ENCODE results near the gene RRAGD. TPM values are rescaled to one million over a fixed set of nuclear protein-coding genes. Genes with fewer than 3 reads are reported as not detected.
A peak's percentile ranks its signal among the peaks of the same experiment; 100 is the strongest.

The RRAGD gene
- total RNA-seq, 1 donor from 2014 or later = 62.9 TPM

DNA sequence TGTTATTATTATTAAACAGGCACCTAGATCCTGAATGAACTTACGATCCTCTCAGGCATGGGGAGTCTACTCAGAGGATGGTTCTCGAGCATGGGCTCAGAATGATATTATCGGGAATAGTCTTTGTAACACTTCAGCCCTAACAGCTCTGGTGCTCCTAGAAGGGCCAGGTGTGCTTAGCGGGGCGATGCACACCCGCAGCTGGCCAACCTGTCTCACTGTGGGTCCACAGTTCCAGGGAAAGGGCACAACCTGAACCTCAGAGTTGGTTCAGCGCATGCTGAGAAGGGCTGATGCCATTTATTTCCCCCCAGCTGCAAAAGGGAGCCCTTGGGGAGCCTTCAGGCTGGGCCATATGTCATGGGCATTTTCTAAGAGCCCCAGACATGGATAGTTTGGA lies 26.2 kb downstream of the RRAGD start:
- intact Hi-C loops (cut with DNase I) = no loop called here
- Histone ChIP-seq H3K27ac (no peak overlapping the region), H3K4me3 (no peak overlapping the region), H3K27me3 (ENCODE audit: low read depth) (no peaks in the 10 kb centered on the region), H3K36me3 (no peaks in the 10 kb centered on the region), H3K4me1 (no peaks in the 10 kb centered on the region), H3K9me3 (no peaks in the 10 kb centered on the region)
- no peak for DNase-seq
- TF ChIP-seq, protein P1, sequence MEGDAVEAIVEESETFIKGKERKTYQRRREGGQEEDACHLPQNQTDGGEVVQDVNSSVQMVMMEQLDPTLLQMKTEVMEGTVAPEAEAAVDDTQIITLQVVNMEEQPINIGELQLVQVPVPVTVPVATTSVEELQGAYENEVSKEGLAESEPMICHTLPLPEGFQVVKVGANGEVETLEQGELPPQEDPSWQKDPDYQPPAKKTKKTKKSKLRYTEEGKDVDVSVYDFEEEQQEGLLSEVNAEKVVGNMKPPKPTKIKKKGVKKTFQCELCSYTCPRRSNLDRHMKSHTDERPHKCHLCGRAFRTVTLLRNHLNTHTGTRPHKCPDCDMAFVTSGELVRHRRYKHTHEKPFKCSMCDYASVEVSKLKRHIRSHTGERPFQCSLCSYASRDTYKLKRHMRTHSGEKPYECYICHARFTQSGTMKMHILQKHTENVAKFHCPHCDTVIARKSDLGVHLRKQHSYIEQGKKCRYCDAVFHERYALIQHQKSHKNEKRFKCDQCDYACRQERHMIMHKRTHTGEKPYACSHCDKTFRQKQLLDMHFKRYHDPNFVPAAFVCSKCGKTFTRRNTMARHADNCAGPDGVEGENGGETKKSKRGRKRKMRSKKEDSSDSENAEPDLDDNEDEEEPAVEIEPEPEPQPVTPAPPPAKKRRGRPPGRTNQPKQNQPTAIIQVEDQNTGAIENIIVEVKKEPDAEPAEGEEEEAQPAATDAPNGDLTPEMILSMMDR (IDR thresholded peaks at IDR 0.05) = no peak
- no peak for ATAC-seq

DNA sequence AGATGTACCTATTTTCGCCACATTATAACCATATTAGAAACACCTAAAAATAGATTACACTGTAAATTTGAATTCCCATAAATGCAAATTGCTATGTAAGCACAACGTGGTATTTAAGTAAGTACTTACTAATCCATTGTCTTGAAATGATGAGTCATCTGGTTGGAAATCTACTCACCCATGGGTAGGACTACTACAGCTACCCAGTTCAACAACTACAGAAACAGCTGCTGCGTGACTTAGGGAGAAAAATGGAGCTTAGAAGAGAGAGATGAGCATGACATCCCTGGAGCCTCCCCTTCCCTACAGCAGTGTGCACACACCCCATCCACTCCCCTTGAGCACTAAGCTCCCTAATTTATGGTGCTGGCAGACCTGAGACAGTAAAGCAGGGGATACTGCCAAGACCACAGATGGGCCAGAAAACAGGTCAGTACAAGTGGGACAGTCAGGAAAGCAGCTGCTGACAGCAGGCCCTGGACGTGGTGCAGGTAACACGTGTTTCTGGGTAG lies 26.9 kb downstream of the RRAGD start:
- ATAC-seq (no peak), DNase-seq (no peak)
- H3K27ac ChIP-seq = no peak overlapping the region
- intact Hi-C loops (cut with DNase I) = no loop called here
- TF ChIP-seq, protein P1 (IDR thresholded peaks at IDR 0.05) = no peak
- no peak overlapping the region for H3K4me3 ChIP-seq
- no peaks in the 10 kb centered on the region for H3K9me3 ChIP-seq
- H3K27me3 ChIP-seq (ENCODE audit: low read depth) = no peaks in the 10 kb centered on the region
- H3K36me3 ChIP-seq = no peaks in the 10 kb centered on the region
- no peaks in the 10 kb centered on the region for H3K4me1 ChIP-seq

DNA sequence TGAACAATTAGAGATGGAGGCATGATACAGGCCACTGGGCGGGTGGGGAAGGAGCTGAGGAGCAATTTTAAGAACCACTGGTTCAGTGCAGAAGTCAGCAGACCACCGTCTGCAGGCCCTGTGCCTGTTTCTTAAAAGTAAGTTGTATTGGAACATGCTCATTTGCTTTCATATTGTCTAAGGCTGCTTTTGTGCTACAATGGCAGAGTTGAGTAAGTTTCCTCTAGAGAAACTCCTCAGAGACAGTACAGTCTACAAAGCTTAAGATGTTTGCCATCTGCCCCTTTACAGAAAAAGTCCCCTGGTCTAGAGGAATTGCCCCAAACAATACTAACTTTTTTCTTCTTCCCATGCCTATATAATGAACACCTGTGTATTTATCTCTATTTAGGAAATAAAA lies 31.0 kb downstream of the RRAGD start:
- TF ChIP-seq, protein P1 (IDR thresholded peaks at IDR 0.05) = no peak
- ATAC-seq (no peak), DNase-seq (no peak)
- no peaks in the 10 kb centered on the region for H3K9me3 ChIP-seq
- H3K4me1 ChIP-seq = no peaks in the 10 kb centered on the region
- no peaks in the 10 kb centered on the region for H3K27me3 ChIP-seq (ENCODE audit: low read depth)
- H3K36me3 ChIP-seq = peaks cover 5% of the 10 kb centered on the region
- intact Hi-C loops (cut with DNase I) = no loop called here
- H3K4me3 ChIP-seq = no peak overlapping the region
- H3K27ac ChIP-seq = no peak overlapping the region

DNA sequence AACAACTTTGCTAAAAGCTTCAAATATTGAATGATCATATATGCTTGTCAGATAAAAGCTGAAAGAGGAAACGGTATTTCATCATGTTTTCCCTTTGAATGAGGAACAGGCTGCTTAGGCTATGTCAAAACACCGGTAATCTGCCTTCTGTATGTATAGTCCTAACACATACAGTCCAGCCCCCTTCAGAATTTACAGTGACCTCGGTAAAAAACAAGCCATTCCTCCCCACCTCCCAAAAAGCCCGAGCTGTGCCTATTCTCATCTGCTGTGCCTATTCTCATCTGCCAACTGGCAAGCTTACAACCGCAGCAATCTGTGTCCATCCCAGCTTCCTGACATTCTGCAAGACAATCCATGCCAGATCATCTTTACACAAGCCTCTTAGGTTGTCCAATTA lies 32.8 kb downstream of the RRAGD start:
- Histone ChIP-seq H3K36me3 (peaks cover 5% of the 10 kb centered on the region), H3K27ac (no peak overlapping the region), H3K27me3 (ENCODE audit: low read depth) (no peaks in the 10 kb centered on the region), H3K4me1 (peaks cover 4% of the 10 kb centered on the region), H3K4me3 (no peak overlapping the region), H3K9me3 (no peaks in the 10 kb centered on the region)
- TF ChIP-seq, protein P1 (IDR thresholded peaks at IDR 0.05) = no peak
- peak in 1 of 2 donors; percentile 40 for ATAC-seq
- no peak for DNase-seq
- intact Hi-C loops (cut with DNase I) = no loop called here

DNA sequence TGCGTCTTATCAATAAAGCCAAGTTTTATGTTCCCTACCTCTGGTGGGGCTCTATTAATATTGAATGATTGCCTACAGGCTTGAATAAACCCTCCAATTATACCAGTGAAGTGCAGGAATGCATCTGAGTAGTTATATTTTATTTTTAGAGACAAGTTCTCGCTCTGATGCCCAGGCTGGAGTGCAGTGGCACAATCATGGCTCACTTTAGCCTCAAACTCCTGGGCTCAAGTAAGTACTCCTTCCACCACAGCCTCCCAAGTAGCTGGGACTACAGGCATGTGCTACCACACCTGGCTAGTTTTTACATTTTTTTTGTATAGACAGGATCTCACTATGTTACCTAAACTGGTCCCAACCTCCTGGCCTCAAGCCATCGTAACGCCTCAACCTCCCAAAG lies 33.4 kb downstream of the RRAGD start:
- H3K27ac ChIP-seq = no peak overlapping the region
- no peaks in the 10 kb centered on the region for H3K27me3 ChIP-seq (ENCODE audit: low read depth)
- no peak for ATAC-seq
- H3K4me3 ChIP-seq = no peak overlapping the region
- intact Hi-C loops (cut with DNase I) = no loop called here
- no peak for DNase-seq
- H3K9me3 ChIP-seq = no peaks in the 10 kb centered on the region
- TF ChIP-seq, protein P1 (IDR thresholded peaks at IDR 0.05) = no peak
- peaks cover 5% of the 10 kb centered on the region for H3K36me3 ChIP-seq
- peaks cover 4% of the 10 kb centered on the region for H3K4me1 ChIP-seq
